H4 (cell line): ENCODE results near the gene DPYD. TPM values are rescaled to one million over a fixed set of nuclear protein-coding genes. Genes with fewer than 3 reads are reported as not detected.

Source experiments
- DNase-seq: peaks from one replicate; pipeline ENCODE4 v3.0.0-alpha.2; 2015; ENCODE audit warnings: low spot score
- total RNA-seq: library from RNA; depleted of rRNA; stranded (reverse); fragments of >200 nt; shearing (Covaris generic); gene quantifications from 2 replicates; pipeline ENCODE4 v1.2.3, GENCODE V29; 2014

The DPYD gene
- total RNA-seq, 1 experiment from 2014 or later: 18.2 TPM

DNA sequence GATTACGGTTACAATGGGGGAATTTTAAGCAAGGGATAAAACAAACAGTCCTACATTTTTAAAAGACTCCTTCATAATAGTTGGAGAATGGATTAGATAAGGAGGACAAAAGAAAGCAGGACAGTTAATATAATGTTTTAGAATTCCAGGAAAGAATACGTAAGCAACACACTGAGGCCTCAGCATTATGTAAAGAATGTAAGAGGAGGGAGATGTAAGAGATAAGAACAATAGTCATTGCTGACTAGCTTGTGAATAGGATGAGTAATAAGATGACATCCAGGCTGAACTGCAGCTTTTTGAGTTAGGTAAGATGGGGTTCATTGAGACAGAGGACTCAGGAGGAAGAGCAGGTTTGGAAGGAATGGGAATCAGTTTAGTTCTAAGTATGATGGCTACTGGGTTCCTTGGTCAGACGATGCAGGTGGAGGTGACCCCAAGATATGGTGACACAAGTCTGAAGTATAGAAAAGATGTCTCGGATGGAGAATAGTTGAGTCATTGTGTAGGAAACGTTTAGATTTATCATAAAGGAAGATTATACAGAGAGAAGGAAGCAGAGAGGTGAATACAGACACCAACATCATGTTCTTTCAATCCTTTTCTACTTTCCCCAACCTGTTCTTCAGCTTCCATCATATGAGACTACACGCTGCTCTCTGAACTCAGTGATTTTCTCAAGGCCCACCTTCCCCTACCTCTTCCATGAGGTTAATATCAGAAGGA is 826.4 kb downstream of the DPYD start:
- peak; percentile 5 for DNase-seq

DNA sequence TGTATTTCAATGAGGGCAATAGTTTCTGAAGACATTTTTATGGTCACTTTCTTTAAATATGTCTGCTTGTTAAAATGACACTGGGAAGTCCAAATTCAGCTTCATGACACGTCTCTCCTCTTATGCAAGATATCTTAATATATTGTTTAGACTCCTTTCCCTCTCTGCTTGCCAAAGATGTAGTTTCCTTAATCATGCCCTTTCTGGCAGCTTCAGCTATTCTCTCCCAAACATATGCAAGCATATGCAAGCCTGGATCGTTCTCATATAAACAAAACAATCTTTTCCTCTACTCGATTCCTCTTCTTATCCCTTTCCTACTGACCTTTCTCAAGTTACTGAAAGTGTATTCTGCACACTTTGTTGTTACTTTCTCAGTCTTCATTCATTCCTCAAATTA is 827.1 kb downstream of the DPYD start:
- DNase-seq: no peak

DNA sequence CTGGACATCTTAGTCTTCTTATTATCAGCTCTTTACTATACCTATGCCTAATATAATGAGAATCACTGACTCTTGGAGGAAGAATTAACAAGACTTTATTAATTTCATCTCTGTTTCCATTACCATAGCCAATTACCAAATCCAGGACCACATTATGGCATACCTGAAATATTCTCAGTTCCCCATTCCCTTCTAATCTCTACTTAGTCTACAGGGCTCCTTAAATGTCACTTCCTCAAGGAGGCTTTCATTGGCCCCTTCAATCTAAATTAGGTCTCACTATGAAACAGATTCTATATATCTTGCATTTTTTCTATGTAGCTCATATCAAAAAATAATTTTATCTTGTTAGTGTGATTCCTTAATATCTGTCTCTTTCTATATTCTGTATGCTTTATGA is 828.0 kb downstream of the DPYD start:
- no peak for DNase-seq

DNA sequence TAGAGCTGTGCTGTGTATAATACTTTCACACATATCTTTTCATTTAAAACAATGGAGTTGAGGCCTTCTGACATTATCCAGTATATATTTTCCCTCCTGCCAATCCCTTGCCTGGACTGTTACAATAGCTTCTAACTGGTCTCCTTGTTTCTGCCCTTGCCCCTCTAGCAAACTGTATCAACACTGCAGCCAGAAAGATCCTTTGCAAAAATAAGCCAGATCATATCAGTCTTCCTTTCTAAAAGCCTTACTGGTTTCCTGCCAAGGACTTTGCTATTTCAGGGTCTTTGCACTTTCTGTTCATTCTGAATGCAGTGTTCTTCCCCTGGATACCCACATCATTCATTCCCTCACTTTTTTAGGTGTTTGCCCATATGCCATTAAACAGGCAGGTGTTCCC is 829.2 kb downstream of the DPYD start:
- DNase-seq: no peak

DNA sequence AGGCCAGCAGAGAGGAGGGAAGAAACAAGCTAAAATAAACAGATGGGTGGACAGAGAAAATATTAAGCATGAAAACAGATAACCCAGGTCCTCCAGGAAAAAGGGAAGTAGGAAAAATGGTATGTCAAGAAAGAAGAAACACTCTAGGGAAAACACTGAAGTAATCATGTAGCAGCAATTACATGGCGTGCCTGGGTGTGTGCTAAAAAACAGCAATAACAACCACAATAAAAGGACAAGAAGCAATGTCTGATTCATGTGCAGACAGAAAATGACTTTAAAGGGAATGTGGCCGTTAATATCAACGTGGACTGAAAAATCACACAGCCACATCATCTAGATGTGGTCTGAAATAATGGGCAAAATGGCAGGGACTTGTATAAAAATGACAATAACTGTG is 829.6 kb downstream of the DPYD start:
- DNase-seq: no peak

DNA sequence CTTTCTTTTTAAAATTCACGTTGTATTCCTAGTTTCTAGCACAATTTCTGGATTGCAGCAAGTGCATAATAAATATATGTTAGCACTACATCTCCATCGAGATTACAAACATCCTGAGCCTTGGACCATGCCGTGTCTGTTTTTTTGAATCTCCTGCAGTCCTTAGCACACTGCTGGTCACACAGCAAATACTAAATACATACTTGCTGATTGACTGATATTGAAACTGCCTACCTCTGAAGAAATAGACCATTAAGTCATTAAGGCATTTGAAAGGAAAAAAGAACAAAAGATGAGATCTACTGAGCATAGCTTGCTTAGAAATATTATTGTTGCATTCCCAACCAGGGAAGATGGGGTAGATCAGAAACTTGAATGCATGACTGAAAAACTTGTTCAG is 830.1 kb downstream of the DPYD start:
- no peak for DNase-seq

DNA sequence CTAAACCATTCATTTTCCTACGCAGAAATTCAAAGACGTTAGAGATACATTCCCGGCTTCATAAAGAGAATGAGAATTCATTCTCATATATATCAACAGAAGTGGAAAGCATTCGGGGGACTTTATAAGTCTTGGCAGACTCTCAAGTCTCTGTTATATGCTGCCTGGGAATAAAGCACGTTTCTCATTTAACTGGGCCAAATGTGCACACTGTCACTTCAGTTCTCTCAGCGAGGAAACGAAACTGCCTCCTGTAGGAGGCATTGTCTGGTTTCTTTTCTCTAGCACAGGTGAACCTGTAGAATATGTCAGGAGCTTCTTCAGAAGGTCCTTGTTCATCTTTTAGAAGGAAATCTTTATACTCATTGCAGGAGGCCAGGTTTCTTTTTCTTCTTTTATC is 831.7 kb downstream of the DPYD start:
- no peak for DNase-seq

DNA sequence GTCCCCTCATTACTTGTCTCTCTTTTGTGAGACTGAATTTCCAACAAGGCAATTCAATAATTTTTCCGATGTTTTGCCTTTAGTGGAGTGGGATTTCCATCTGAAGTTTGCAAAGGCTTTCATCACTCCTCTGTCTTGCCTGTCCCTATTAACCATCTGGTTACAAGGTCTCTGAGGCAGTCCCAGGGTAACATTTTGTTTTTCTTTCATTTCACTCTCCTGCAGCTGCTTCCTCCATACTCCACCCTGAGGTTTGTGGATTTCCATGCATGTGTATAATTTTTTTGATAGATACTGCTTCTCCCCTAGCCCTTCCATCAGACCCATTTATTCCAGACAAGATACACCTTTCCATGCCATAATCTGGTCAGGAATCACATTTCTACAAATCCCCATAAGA is 832.4 kb downstream of the DPYD start:
- DNase-seq: no peak

DNA sequence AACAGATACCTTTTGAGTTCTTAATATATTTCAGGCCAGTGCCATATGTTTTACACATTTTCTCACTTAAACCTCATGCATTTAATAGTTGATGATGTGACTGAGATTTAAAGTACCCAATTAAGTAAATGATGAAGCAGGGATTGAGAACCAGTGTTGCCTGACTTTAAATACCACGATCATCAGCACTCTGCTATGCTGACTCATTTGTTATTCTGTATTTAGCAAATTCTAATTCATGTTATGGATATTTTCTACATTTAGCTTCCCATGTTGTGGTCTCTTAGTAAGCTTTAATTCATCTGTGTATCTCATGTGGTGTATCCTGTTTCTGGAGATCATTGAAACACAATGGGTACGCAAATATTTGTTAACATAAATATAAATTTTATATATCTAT is 836.3 kb downstream of the DPYD start:
- DNase-seq: no peak

DNA sequence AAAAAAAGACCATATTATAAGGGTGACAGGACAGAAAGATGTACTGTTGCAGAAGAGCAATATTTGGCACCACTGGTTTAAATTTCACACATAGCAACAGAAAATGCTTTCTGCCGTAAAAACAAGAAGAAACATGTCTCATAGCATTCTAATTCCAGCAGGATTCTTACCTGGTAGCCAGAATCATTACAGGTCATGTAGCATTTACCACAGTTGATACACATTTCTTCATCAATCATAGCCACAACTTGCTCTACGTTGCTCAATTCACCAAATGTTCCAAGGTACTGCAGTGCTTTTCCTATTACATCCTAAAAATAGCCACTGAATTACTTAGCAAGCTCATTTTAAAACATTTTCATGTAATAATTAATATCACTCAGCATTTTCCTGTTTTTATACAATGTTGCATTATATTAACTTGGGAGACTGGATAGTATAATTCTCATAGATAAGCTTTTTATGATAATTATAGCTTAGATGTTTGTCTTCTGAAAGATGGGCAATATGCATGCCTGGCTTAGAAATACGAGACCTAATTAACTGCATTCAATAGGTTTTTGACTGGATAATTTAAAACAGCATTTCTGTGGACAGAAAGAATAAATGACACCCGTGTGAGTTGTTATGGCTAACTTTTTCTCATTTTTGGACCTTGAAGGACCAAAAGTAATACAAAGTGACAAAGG is 838.5 kb downstream of the DPYD start:
- DNase-seq: no peak

DNA sequence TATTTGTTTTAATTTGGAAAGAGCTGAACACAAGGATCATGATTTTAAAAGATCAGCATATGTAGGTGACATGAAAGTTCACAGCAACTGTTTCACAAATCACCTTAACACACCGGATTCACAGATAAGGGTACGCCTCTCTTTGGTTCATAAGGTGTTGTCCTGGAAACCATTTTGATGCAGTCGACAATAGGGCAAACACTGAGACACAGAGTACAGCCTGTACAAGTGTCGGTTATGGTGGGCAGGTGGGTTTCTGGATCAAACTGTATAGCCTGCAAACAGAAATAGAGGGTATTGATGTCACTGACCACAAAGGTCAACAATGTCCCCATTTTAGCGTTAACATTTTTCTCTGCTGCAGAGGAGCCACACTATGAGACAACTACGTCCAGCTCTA is 842.0 kb downstream of the DPYD start:
- no peak for DNase-seq

DNA sequence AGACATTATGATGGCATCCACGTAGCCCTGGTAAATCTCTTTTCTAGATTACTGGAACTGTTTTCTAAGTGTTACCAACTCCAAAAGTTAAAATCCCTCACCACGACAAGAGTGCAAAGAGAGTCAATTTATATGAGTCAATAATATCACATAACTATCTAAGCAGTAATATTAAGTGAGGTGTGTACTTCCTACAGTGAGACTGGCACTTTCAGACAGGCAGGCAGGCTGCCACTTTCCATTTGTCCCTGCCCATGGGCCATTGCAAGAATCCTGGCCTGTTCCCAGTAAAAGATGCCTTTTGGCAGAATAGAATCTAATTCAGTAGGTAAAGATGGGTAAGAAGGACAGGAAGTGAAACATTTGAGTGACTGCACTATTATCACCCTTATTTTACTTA is 843.6 kb downstream of the DPYD start:
- DNase-seq: no peak

DNA sequence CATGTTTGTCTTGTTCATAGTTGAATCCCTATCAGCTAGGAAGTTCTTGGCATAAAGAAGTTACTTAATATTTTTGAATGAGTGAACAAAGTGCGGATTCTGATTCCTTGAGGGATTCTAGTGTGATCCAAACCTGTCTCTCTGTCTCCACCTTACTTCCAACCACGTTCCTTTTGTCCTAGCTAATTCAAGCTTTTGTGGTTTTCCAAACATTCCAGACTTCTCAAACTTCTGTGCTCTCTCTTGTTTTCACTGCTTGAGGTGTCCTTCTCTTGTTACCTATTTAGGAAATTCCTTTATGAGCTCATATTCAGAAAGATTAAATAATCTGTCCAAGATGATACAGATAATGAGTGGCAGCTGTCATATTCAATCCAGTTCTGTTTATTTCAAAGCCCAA is 846.1 kb downstream of the DPYD start:
- DNase-seq: no peak

DNA sequence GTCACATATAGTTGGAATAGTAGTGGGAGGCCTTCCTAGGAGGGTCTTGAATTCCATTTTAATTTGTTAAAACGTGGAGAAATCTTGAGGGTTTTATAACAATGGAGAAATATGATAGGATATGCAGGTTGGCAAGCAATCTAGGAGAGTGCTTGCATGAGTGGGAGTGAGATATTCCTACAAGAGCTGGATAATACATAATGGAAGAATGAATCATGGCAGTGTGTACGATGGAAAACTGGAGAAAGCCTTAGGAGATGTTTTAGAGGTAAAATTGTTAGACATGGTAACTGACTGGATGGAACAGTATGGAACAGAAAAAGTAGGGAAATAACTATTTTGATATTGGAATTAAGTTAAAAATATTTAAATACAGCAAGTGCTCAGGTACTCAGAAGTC is 846.9 kb downstream of the DPYD start:
- no peak for DNase-seq

DNA sequence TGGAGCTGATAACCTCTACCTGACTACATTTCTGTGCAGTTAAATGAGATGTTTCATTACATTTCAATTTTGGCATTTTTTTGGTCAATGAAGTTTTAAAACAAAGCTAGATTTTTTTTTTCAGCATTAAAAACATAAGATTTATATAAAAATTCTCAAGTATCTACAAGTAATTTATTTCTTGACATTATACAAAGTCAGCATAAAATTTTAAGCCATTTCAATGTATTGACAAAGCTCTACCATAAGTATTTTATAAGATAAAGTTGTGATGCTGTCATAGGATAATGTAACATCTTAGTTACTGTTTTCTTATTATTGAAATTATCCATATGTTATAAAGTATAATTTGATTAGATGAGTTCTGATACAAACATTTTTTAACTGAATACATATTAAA is 847.7 kb downstream of the DPYD start:
- no peak for DNase-seq

DNA sequence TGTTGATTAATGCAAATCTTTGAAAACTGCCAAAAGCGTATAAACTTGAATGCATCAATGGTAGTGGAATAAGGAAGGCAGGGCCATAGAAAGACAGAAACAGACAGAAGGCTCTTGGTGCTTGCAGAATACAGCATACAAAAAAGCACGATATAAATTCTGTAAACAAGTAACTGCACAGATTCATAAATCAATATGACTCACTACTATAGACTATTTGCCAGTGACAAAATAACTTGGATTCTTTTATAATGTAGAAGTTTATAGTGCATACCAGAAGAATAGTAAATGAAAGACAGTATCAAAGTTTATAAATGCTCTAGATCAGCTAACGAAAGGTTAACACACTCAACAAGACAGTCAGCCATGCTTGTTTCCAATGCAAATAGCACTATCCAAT is 849.7 kb downstream of the DPYD start:
- no peak for DNase-seq

DNA sequence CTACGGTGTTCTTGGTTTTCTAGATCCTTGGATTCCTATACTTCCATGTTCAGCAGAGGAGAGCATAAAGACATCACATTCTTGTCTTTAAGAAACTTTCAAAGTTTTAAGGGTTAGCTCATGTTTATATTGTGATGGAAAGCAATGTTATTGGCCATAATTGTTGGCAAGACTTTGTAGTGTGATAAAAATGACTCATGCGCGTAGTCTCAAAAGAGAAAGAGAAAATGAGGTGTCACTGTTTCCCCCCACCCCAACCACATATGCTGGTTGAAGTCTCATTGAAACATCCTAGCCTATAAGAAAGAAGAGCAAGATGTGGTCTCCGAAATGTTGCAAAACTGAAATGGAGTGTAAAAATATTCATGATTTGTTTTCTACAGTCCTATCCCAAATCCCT is 850.5 kb downstream of the DPYD start:
- DNase-seq: no peak

DNA sequence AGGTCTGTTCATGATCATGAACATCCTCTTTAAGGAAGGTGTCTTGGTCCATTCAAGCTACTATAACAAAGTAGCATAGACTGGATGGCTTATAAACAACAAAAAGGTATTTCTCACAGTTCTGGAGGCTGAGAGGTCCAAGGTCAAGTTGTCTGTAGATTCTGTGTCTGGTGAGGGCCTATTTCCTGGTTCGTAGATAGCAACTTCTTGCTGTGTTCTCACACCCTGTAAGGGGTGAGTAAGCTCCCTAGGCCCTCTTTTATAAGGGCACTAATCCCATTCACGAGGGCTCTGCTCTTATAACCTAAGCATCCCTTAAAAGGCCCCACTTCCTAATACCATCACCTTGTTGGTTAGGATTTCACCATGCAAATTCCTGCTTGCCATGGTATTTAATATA is 851.5 kb downstream of the DPYD start:
- no peak for DNase-seq

DNA sequence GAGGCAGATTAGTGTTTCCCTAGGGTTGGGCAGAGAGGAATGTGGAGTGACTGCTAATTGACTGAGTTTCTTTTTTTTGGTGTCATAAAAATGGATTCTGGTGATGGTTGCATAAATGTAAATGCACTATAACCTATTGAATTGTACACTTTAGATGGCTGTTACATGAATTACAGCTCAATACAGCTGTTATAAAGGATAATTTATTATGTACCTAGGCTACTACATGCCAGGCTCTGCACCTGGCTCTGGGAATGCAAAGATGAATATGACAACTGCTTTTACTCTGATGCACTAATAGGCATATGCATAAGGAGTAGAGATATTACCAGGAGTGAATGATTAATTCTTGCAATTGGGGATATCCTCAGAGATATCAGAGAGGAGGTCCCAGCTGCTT is 854.0 kb downstream of the DPYD start:
- DNase-seq: no peak

DNA sequence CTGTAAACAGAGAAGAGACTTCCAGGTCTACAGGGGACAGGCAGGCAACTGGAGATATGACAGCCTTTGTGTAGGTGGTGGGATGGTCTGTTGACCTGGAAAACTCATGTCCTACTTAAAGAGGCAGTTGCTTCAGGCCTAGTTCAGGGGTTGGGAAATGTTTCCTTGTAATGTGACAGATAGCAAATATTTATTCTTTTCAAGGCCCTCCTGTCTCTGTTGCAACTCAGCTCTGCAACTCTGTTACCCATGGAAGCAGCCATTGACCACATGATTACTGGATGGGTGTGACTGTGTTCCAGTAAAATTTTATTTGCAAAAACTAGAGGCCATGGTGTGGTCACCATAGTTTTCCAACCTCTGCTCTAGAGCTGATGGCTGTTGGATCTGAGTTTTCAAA is 857.3 kb downstream of the DPYD start:
- no peak for DNase-seq

DNA sequence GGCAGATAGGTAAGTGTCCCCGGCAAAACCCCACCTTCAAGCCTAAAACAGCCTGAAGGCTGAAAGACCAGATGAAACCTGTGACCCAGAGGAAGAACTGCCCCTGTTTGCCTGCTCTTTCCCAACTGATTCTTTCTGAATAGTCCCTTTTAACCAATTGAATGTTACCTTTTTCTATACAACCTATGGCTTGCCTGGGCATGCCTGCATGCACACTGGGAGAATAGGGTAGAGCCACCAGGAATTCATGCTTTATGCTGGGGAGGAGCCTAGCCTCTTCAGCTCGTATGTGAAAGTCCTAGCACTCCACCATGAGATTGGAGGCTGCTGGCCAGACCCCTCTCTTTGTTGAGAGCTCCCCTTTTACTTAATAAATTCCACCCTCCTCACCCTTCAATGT is 859.2 kb downstream of the DPYD start:
- no peak for DNase-seq

DNA sequence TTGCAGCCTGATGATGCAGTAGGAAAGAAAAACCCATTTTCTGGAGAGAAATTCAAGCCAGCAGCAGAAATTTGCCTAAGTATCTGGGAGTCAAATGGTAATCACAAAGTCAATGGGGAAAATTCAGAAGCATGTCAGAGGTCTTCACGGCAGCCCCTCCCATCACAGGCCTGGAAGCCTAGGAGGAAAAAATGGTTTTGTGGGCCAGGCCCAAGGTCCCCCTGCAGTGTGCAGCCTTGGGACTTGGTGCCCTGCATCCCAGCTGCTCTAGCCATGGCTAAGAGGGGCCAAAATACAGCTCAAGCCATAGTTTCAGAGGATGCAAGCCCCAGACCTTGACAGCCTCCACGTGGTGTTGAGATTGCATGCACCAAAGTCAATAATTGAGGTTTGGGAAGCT is 864.4 kb downstream of the DPYD start:
- DNase-seq: no peak

DNA sequence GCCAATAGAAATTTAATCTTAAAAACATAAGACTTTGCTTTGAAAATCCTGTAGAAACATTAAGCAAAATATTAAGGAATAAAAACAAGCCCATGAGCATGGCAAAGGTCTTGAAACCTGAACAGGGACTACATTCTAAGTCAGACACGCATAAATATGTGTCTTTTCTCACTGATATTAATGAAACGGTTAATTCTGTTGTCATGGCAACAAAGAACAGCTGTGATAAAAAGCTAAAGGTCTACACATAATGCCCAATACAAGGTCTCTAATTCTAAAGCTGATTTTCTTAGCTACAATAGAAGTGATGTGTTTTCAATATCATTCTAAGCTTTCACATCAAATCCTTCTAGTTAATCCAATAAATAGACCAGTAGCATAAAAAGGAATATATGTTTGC is 867.6 kb downstream of the DPYD start:
- no peak for DNase-seq

DNA sequence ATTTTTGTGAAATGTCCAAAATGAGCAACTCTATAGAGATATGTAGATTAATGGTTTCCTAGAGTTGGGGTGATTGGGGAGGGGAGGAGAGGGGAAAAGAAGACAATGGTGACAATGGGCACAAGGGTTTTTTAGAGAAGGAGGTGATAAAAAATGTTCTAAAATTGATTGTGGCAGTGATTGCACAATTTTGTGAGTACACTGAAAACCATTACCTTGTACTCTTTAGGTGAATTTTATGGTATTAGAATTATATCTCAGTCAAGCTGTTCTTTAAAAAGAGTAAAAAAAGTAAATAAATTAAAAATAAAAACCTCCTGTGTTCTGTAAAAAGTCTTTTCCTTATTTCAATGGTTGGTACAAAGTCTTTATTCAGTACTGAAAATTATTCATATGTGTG is 869.0 kb downstream of the DPYD start:
- no peak for DNase-seq
